PC-9 (cell line): ENCODE data around the gene PCGF6.

Experiments used
- EZH2 ChIP-seq: fragments of 200-600 bp; sonication (generic); IDR thresholded peaks from 2 replicates; pipeline ENCODE4 v1.8.0; 2017; ENCODE audit warnings: antibody characterized with exemption, low read depth
- TF ChIP-seq, protein P1 (sequence below): fragments of 200-600 bp; sonication (generic); conservative IDR thresholded peaks from 2 replicates; pipeline ENCODE4 v1.6.1; 2017; ENCODE audit warnings: mixed run types, antibody characterized with exemption, mild to moderate bottlenecking, moderate library complexity

DNA sequence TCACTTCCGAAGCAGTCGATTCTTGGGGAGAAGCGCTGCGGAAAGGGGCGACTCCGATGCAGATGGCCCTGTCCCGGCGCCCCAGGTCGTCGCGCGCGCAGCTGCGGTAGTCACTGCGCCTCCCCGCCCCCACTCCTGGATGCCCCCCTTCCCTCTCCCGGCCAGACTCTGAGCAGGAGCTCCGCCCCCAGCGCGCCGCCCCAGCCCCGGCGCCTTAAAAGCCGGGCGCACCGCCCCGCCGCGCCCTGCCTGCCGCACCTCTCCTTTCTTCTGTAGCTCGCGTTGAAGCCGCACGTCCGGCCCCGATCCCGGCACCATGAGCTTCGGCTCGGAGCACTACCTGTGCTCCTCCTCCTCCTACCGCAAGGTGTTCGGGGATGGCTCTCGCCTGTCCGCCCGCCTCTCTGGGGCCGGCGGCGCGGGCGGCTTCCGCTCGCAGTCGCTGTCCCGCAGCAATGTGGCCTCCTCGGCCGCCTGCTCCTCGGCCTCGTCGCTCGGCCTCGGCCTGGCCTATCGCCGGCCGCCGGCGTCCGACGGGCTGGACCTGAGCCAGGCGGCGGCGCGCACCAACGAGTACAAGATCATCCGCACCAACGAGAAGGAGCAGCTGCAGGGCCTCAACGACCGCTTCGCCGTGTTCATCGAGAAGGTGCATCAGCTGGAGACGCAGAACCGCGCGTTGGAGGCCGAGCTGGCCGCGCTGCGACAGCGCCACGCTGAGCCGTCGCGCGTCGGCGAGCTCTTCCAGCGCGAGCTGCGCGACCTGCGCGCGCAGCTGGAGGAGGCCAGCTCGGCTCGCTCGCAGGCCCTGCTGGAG is 73.8 kb downstream of the PCGF6 start, which contains the start of gene INA:
- TF ChIP-seq, protein P1, sequence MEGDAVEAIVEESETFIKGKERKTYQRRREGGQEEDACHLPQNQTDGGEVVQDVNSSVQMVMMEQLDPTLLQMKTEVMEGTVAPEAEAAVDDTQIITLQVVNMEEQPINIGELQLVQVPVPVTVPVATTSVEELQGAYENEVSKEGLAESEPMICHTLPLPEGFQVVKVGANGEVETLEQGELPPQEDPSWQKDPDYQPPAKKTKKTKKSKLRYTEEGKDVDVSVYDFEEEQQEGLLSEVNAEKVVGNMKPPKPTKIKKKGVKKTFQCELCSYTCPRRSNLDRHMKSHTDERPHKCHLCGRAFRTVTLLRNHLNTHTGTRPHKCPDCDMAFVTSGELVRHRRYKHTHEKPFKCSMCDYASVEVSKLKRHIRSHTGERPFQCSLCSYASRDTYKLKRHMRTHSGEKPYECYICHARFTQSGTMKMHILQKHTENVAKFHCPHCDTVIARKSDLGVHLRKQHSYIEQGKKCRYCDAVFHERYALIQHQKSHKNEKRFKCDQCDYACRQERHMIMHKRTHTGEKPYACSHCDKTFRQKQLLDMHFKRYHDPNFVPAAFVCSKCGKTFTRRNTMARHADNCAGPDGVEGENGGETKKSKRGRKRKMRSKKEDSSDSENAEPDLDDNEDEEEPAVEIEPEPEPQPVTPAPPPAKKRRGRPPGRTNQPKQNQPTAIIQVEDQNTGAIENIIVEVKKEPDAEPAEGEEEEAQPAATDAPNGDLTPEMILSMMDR = no peak
- no peak for TF ChIP-seq EZH2
